NCI-H2196 treated with DMSO at 0.1 percent for 48 hours (cell line): ENCODE data around the gene SLC6A8.

Experiments used
- DNase-seq: peaks from one replicate; lab custom pipeline; 2025; ENCODE audit not compliant: unreplicated experiment; lab: John Stamatoyannopoulos, UW

The SLC6A8 gene

GRCh38 chrX:153648358-153649177 is 39.2 kb upstream of the SLC6A8 start:
- DNase-seq = no peak

GRCh38 chrX:153649178-153649914 is 38.4 kb upstream of the SLC6A8 start:
- DNase-seq = no peak

- no peak for DNase-seq
Observed at GRCh38 chrX:153649915-153650782, 37.6 kb upstream of the SLC6A8 start.

- DNase-seq = no peak
Observed at GRCh38 chrX:153650959-153651358, 36.8 kb upstream of the SLC6A8 start.

- no peak for DNase-seq
Observed at GRCh38 chrX:153651540-153652079, 36.1 kb upstream of the SLC6A8 start.

GRCh38 chrX:153653556-153653955 is 34.2 kb upstream of the SLC6A8 start:
- no peak for DNase-seq

- no peak for DNase-seq
Observed at GRCh38 chrX:153657161-153657560, 30.6 kb upstream of the SLC6A8 start.

GRCh38 chrX:153659268-153659667 is 28.5 kb upstream of the SLC6A8 start:
- DNase-seq = no peak

- no peak for DNase-seq
Observed at GRCh38 chrX:153662266-153662665, 25.5 kb upstream of the SLC6A8 start.

- no peak for DNase-seq
Observed at GRCh38 chrX:153665726-153666306, 21.9 kb upstream of the SLC6A8 start.

- no peak for DNase-seq
Observed at GRCh38 chrX:153667281-153667955, 20.3 kb upstream of the SLC6A8 start.

GRCh38 chrX:153667956-153668396 is 19.8 kb upstream of the SLC6A8 start:
- DNase-seq = peak; percentile 50

GRCh38 chrX:153668423-153669173 is 19.1 kb upstream of the SLC6A8 start:
- DNase-seq = no peak

GRCh38 chrX:153669174-153669890 is 18.4 kb upstream of the SLC6A8 start:
- no peak for DNase-seq

GRCh38 chrX:153669901-153670731 is 17.6 kb upstream of the SLC6A8 start:
- no peak for DNase-seq

- DNase-seq = no peak
Observed at GRCh38 chrX:153670748-153671588, 16.8 kb upstream of the SLC6A8 start.
